Activated naive CD4-positive, alpha-beta T cell treated with anti-CD3 and anti-CD28 coated beads for 36 hours (primary cell): Measurements from ENCODE around the gene EDRF1. TPM values are rescaled to one million over a fixed set of nuclear protein-coding genes. Genes with fewer than 3 reads are reported as not detected.
"Not testable (repeated sequence)": the region's sequence is repeated elsewhere in the genome, so short reads cannot be mapped to it uniquely, and the experiment has no call there.

Experiments used
- CTCF ChIA-PET: fragments of 350-600 bp; sonication (Branson Sonifier 250); formaldehyde crosslinking; loops from one replicate; lab custom pipeline; 2021; ENCODE audit warnings: antibody characterized with exemption; lab: Charles Lee
- DNase-seq: peaks from one replicate; pipeline ENCODE4 v3.0.0-alpha.2; 2020
- H3K27ac Mint-ChIP-seq: one replicate; pipeline ENCODE4 v1.8.0; 2021; ENCODE audit warnings: mild to moderate bottlenecking, mixed read lengths
- H3K27me3 Mint-ChIP-seq: one replicate; pipeline ENCODE4 v1.8.0; 2021; ENCODE audit warnings: low read depth, mixed read lengths
- H3K36me3 Mint-ChIP-seq: one replicate; pipeline ENCODE4 v1.8.0; 2021; ENCODE audit warnings: low read depth, mixed read lengths
- H3K4me1 Mint-ChIP-seq: one replicate; pipeline ENCODE4 v1.8.0; 2021; ENCODE audit warnings: low read depth, mixed read lengths
- H3K4me3 Mint-ChIP-seq: one replicate; pipeline ENCODE4 v1.8.0; 2021; ENCODE audit warnings: mild to moderate bottlenecking, moderate library complexity, mixed read lengths
- H3K9me3 Mint-ChIP-seq: one replicate; pipeline ENCODE4 v1.8.0; 2021; ENCODE audit warnings: mixed read lengths
- intact Hi-C: fragments of 100-400 bp; cut with micrococcal nuclease; formaldehyde crosslinking; loops from one replicate; pipeline ENCODE4 v1.15.1; 2023
- total RNA-seq, 2 experiments: library from RNA; stranded (reverse); gene quantifications; one replicate each; pipeline ENCODE4 v1.2.3, GENCODE V29; 2021

EDRF1 gene
- total RNA-seq, 2 experiments from 2014 or later: 24.0 to 25.0 TPM

DNA sequence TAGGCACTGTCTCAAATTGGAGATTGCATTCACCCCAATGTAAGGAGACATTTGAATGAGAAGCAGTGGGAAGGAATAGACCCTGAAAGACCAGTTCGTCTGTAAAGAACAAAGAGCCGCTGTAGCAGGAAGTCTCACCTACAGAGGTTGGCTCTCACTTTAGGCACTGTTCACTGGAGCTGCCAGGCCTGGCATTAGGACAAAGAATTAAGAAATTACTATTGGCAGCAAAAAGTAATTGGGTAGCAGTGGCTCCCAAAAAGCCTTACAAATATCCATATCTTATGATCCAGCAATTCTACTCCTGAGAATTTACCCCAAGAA, 26.0 kb upstream of the EDRF1 start:
- no peak for DNase-seq
- intact Hi-C loops: no loop called here
- CTCF ChIA-PET: no interaction called here
- H3K4me1 Mint-ChIP-seq: no peaks in the 10 kb centered on the region
- H3K27me3 Mint-ChIP-seq: peaks cover 10% of the 10 kb centered on the region
- no peak overlapping the region for H3K27ac Mint-ChIP-seq
- H3K36me3 Mint-ChIP-seq: no peaks in the 10 kb centered on the region
- H3K4me3 Mint-ChIP-seq: no peak overlapping the region
- no peaks in the 10 kb centered on the region for H3K9me3 Mint-ChIP-seq

DNA sequence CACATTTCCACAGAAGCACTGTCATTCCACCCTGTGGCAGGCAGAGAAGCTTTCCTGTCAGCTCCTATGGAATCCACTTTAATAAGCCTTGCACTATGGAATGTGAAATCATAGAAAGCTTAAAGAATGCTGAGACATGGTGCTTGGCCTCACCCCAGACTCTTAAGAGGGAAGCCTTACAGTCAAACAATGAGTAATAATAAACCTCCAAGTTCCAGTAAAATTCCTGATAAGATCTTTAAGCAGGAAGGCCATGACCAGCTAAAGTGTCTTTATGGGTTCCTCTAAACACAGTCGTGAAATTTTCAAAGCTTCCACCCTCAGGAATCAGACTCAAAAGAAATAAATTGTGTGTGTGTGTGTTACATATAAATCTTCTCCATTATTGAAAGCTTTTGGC, 24.6 kb upstream of the EDRF1 start:
- Mint-ChIP-seq H3K4me3 (no peak overlapping the region), H3K9me3 (no peaks in the 10 kb centered on the region), H3K27ac (no peak overlapping the region), H3K27me3 (peaks cover 8% of the 10 kb centered on the region), H3K36me3 (no peaks in the 10 kb centered on the region), H3K4me1 (no peaks in the 10 kb centered on the region)
- no peak for DNase-seq
- CTCF ChIA-PET: no interaction called here
- intact Hi-C loops: no loop called here

GRCh38 chr10:125696884-125697283, 22.6 kb upstream of the EDRF1 start:
- DNase-seq, H3K4me1 Mint-ChIP-seq, H3K27me3 Mint-ChIP-seq, H3K9me3 Mint-ChIP-seq, intact Hi-C loops, CTCF ChIA-PET, H3K4me3 Mint-ChIP-seq, H3K36me3 Mint-ChIP-seq, H3K27ac Mint-ChIP-seq: not testable (repeated sequence)

DNA sequence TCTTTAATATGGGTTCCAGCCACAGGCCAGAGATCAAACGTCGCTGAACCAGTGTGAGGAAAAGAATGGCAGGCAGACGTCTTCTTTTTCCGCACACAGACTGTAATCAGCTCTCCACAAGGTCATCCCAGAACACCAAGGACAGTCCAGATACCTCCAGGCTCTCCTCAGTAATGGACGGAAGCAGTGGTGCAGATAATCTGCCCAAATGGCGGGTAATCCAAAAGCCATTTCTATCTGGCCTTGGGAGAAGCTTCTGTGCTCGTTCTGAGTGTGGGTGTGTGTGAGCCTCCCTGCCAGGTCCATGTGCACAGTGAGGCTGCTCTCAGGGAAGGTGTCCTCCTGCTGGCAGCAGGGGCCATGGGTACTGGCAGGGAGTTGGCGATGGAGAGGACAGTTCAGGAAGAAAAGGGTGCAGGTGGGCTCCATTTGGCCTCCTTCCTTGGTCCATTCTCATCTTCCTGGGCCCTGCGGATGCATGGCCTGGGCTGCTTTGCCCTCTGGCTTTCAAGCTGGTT, 21.0 kb upstream of the EDRF1 start:
- no peak overlapping the region for H3K4me3 Mint-ChIP-seq
- no peaks in the 10 kb centered on the region for H3K36me3 Mint-ChIP-seq
- CTCF ChIA-PET: no interaction called here
- H3K4me1 Mint-ChIP-seq: no peaks in the 10 kb centered on the region
- H3K27me3 Mint-ChIP-seq: peaks cover 2% of the 10 kb centered on the region
- DNase-seq: no peak
- no peak overlapping the region for H3K27ac Mint-ChIP-seq
- peaks cover 3% of the 10 kb centered on the region for H3K9me3 Mint-ChIP-seq
- intact Hi-C loops: no loop called here

- no peaks in the 10 kb centered on the region for H3K36me3 Mint-ChIP-seq
- no peak overlapping the region for H3K27ac Mint-ChIP-seq
- no peaks in the 10 kb centered on the region for H3K4me1 Mint-ChIP-seq
- DNase-seq: no peak
- H3K27me3 Mint-ChIP-seq: peaks cover 2% of the 10 kb centered on the region
- H3K4me3 Mint-ChIP-seq: no peak overlapping the region
- intact Hi-C loops: loop anchor here (5.0 kb wide), 1 partner anchor 652 kb away; no protein-coding TSS in a partner anchor
- H3K9me3 Mint-ChIP-seq: peaks cover 3% of the 10 kb centered on the region
- CTCF ChIA-PET: no interaction called here
Measured at GRCh38 chr10:125699562-125700143, 19.9 kb upstream of the EDRF1 start.

- intact Hi-C loops: loop anchor here (5.0 kb wide), 1 partner anchor 653 kb away; no protein-coding TSS in a partner anchor
- CTCF ChIA-PET: interaction anchor here (0.8 kb wide), 1 partner anchor 418 kb away, joined by 3 read pairs; no protein-coding TSS in a partner anchor
- Mint-ChIP-seq H3K4me3 (no peak overlapping the region), H3K9me3 (peaks cover 3% of the 10 kb centered on the region), H3K36me3 (no peaks in the 10 kb centered on the region), H3K27me3 (peaks cover 2% of the 10 kb centered on the region), H3K27ac (no peak overlapping the region), H3K4me1 (no peaks in the 10 kb centered on the region)
- no peak for DNase-seq
Measured at GRCh38 chr10:125700355-125700911, 19.1 kb upstream of the EDRF1 start.

GRCh38 chr10:125707541-125708468, 11.7 kb upstream of the EDRF1 start:
- intact Hi-C loops: no loop called here
- peaks cover 3% of the 10 kb centered on the region for H3K36me3 Mint-ChIP-seq
- no peaks in the 10 kb centered on the region for H3K4me1 Mint-ChIP-seq
- H3K4me3 Mint-ChIP-seq: no peak overlapping the region
- peaks cover 12% of the 10 kb centered on the region for H3K9me3 Mint-ChIP-seq
- H3K27me3 Mint-ChIP-seq: peaks cover 11% of the 10 kb centered on the region
- DNase-seq: no peak
- CTCF ChIA-PET: no interaction called here
- H3K27ac Mint-ChIP-seq: no peak overlapping the region

DNA sequence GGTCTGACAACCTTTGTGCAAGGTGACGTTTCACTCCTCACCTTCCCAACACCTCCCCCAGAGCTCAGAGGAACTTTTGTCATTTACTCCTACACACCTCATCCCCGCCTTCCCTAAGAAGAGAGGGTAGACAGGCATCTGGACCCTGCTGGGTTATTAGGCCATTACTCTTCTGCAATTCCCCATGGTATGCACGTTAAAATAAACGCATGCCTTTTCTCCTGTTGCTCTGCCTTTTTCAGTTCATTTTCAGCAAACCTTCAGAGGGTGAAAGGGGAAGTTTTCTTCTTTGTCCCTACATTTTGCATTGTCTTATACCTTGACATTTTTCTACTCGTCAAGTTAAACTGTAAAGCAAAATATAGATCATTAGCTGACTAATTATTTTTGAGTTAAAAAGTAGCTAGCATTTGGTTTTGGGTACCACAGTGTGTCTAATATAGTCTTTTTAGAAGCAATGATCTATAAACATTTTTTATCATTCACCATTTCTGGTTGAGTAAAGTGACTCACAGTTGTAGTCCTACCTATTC, 10.5 kb upstream of the EDRF1 start:
- CTCF ChIA-PET: no interaction called here
- Mint-ChIP-seq H3K4me3 (no peak overlapping the region), H3K27me3 (peaks cover 14% of the 10 kb centered on the region), H3K4me1 (no peaks in the 10 kb centered on the region), H3K9me3 (peaks cover 18% of the 10 kb centered on the region), H3K36me3 (peaks cover 3% of the 10 kb centered on the region), H3K27ac (no peak overlapping the region)
- intact Hi-C loops: no loop called here
- DNase-seq: no peak

GRCh38 chr10:125709553-125710474, 9.7 kb upstream of the EDRF1 start:
- intact Hi-C loops: no loop called here
- Mint-ChIP-seq H3K4me1 (no peaks in the 10 kb centered on the region), H3K27ac (no peak overlapping the region), H3K36me3 (peaks cover 3% of the 10 kb centered on the region), H3K27me3 (peaks cover 14% of the 10 kb centered on the region), H3K4me3 (no peak overlapping the region), H3K9me3 (peaks cover 21% of the 10 kb centered on the region)
- no peak for DNase-seq
- CTCF ChIA-PET: no interaction called here

- Mint-ChIP-seq H3K4me1 (no peaks in the 10 kb centered on the region), H3K36me3 (peaks cover 5% of the 10 kb centered on the region), H3K27ac (no peak overlapping the region), H3K9me3 (peaks cover 25% of the 10 kb centered on the region), H3K4me3 (no peak overlapping the region), H3K27me3 (peaks cover 11% of the 10 kb centered on the region)
- intact Hi-C loops: no loop called here
- CTCF ChIA-PET: no interaction called here
- DNase-seq: no peak
Measured at GRCh38 chr10:125711110-125711750, 8.3 kb upstream of the EDRF1 start.

DNA sequence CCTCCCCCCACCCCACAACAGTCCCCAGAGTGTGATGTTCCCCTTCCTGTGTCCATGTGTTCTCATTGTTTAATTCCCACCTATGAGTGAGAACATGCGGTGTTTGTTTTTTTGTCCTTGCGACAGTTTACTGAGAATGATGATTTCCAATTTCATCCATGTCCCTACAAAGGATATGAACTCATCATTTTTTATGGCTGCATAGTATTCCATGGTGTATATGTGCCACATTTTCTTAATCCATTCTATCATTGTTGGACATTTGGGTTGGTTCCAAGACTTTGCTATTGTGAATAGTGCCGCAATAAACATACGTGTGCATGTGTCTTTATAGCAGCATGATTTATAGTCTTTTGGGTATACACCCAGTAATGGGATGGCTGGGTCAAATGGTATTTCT, 4.8 kb upstream of the EDRF1 start:
- DNase-seq, H3K36me3 Mint-ChIP-seq, H3K27ac Mint-ChIP-seq, H3K27me3 Mint-ChIP-seq, H3K4me3 Mint-ChIP-seq, H3K4me1 Mint-ChIP-seq: not testable (repeated sequence)
- intact Hi-C loops: loop anchor here (5.0 kb wide), 2 partner anchors 1252 to 1297 kb away; partner anchors contain the start of genes LHPP and OAT
- CTCF ChIA-PET: interaction anchor here (0.5 kb wide), 1 partner anchor 11 kb away, joined by 3 read pairs; no protein-coding TSS in a partner anchor
- H3K9me3 Mint-ChIP-seq: peaks cover 26% of the 10 kb centered on the region
